ENCODE results near the gene SLAMF9.

DNA sequence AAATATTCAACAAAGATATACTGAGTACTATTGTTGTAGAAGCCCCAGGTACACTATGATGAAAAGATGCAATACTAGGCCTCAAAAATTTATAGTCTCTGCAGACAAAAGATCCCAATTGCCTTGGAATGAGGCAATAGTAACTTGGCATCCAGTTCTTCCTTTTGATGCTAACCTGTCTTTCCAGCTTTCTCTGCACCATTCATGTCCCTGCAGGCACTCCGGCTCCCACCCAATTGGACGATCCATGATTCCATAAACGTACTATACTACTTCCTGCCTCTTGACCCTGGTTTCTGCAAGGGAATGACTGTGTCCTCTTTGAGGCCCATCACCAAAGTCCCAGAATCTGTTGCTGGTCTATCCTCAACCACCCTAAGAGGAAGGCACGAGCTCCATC, 20.7 kb downstream of the SLAMF9 start:
- TF ChIP-seq POLR2A (IDR thresholded peaks at IDR 0.05; ENCODE audit: extremely low read depth, insufficient read length): no peak
- TF ChIP-seq, protein P1, sequence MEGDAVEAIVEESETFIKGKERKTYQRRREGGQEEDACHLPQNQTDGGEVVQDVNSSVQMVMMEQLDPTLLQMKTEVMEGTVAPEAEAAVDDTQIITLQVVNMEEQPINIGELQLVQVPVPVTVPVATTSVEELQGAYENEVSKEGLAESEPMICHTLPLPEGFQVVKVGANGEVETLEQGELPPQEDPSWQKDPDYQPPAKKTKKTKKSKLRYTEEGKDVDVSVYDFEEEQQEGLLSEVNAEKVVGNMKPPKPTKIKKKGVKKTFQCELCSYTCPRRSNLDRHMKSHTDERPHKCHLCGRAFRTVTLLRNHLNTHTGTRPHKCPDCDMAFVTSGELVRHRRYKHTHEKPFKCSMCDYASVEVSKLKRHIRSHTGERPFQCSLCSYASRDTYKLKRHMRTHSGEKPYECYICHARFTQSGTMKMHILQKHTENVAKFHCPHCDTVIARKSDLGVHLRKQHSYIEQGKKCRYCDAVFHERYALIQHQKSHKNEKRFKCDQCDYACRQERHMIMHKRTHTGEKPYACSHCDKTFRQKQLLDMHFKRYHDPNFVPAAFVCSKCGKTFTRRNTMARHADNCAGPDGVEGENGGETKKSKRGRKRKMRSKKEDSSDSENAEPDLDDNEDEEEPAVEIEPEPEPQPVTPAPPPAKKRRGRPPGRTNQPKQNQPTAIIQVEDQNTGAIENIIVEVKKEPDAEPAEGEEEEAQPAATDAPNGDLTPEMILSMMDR (IDR thresholded peaks at IDR 0.05; ENCODE audit: low read depth, low read length): no peak
